Astrocyte of the spinal cord (primary cell): ENCODE measurements around the gene SLC12A5.
A peak's percentile ranks its signal among the peaks of the same experiment; 100 is the strongest.

Experiments used
- DNase-seq: peaks from one replicate; pipeline ENCODE4 v3.0.0; 2011; ENCODE audit warnings: low read depth, low spot score
- H3K4me3 ChIP-seq: 2 replicates; pipeline ENCODE4 v1.5.1; 2011; ENCODE audit warnings: low read depth, mild to moderate bottlenecking, low read length, moderate library complexity
- CTCF ChIP-seq: IDR thresholded peaks from 2 replicates; pipeline ENCODE4 v1.5.1; 2012; ENCODE audit warnings: low read depth, mild to moderate bottlenecking, low read length, inconsistent platforms
- in situ Hi-C: cut with HindIII; loops from 2 replicates; pipeline ENCODE4 v1.10.0; 2017; ENCODE audit warnings: low sequenced_read_pairs

SLC12A5 gene

GRCh38 chr20:46034039-46034438 is 5.0 kb downstream of the SLC12A5 start:
- TF ChIP-seq CTCF = no peak
- in situ Hi-C loops = no loop called here
- DNase-seq = no peak
- H3K4me3 ChIP-seq = no peak overlapping the region

- in situ Hi-C loops = no loop called here
- no peak for TF ChIP-seq CTCF
- no peak overlapping the region for H3K4me3 ChIP-seq
- no peak for DNase-seq
Measured at GRCh38 chr20:46035253-46035652, 6.2 kb downstream of the SLC12A5 start.

GRCh38 chr20:46035713-46036112 is 6.7 kb downstream of the SLC12A5 start:
- H3K4me3 ChIP-seq = no peak overlapping the region
- in situ Hi-C loops = no loop called here
- TF ChIP-seq CTCF = no peak
- no peak for DNase-seq

- H3K4me3 ChIP-seq = no peak overlapping the region
- DNase-seq = no peak
- no peak for TF ChIP-seq CTCF
- in situ Hi-C loops = no loop called here
Measured at GRCh38 chr20:46036370-46036769, 7.4 kb downstream of the SLC12A5 start.

- in situ Hi-C loops = no loop called here
- no peak for DNase-seq
- no peak for TF ChIP-seq CTCF
Measured at GRCh38 chr20:46037036-46037435, 8.0 kb downstream of the SLC12A5 start.

GRCh38 chr20:46040902-46041535 is 12.0 kb downstream of the SLC12A5 start:
- no peak for TF ChIP-seq CTCF
- peak; percentile 39 for DNase-seq
- in situ Hi-C loops = no loop called here
- no peak overlapping the region for H3K4me3 ChIP-seq

More at GRCh38 chr20:46037036-46037435, 8.0 kb downstream of the SLC12A5 start:
- H3K4me3 ChIP-seq = no peak overlapping the region

- in situ Hi-C loops = no loop called here
- DNase-seq = no peak
- no peak for TF ChIP-seq CTCF
Measured at GRCh38 chr20:46043556-46043955, 14.5 kb downstream of the SLC12A5 start.

More at GRCh38 chr20:46043556-46043955, 14.5 kb downstream of the SLC12A5 start:
- H3K4me3 ChIP-seq = no peak overlapping the region
